Astrocyte of the spinal cord (primary cell): Measurements from ENCODE around the gene CFAP210.

Experiments used
- DNase-seq: peaks from one replicate; pipeline ENCODE4 v3.0.0; 2011; ENCODE audit warnings: low read depth, low spot score
- H3K4me3 ChIP-seq: 2 replicates; pipeline ENCODE4 v1.5.1; 2011; ENCODE audit warnings: low read depth, mild to moderate bottlenecking, low read length, moderate library complexity
- CTCF ChIP-seq: IDR thresholded peaks from 2 replicates; pipeline ENCODE4 v1.5.1; 2012; ENCODE audit warnings: low read depth, mild to moderate bottlenecking, low read length, inconsistent platforms
- in situ Hi-C: cut with HindIII; loops from 2 replicates; pipeline ENCODE4 v1.10.0; 2017; ENCODE audit warnings: low sequenced_read_pairs

CFAP210 gene

GRCh38 chr2:169713331-169713730 is 19.1 kb upstream of the CFAP210 start:
- no peak overlapping the region for H3K4me3 ChIP-seq
- in situ Hi-C loops, result no loop called here
- no peak for TF ChIP-seq CTCF
- DNase-seq, result no peak

- no peak overlapping the region for H3K4me3 ChIP-seq
- in situ Hi-C loops, result no loop called here
- no peak for TF ChIP-seq CTCF
- DNase-seq, result no peak
Measured at GRCh38 chr2:169712791-169713227, 18.6 kb upstream of the CFAP210 start.

- no peak for DNase-seq
- in situ Hi-C loops, result no loop called here
- H3K4me3 ChIP-seq, result no peak overlapping the region
- no peak for TF ChIP-seq CTCF
Measured at GRCh38 chr2:169711751-169712509, 17.7 kb upstream of the CFAP210 start.

- no peak overlapping the region for H3K4me3 ChIP-seq
- in situ Hi-C loops, result no loop called here
- no peak for DNase-seq
- no peak for TF ChIP-seq CTCF
Measured at GRCh38 chr2:169709981-169710380, 15.8 kb upstream of the CFAP210 start.

- no peak for TF ChIP-seq CTCF
- in situ Hi-C loops, result no loop called here
- no peak overlapping the region for H3K4me3 ChIP-seq
- DNase-seq, result no peak
Measured at GRCh38 chr2:169709331-169709730, 15.1 kb upstream of the CFAP210 start.

- DNase-seq, result no peak
- no peak overlapping the region for H3K4me3 ChIP-seq
- in situ Hi-C loops, result no loop called here
- no peak for TF ChIP-seq CTCF
Measured at GRCh38 chr2:169707626-169708025, 13.4 kb upstream of the CFAP210 start.
